NCI-H526 (cell line): ENCODE data around the gene CCL27.
A peak's percentile ranks its signal among the peaks of the same experiment; 100 is the strongest.

Experiments
- DNase-seq, 2 experiments: peaks; one replicate each; lab custom pipeline; 2025; lab: John Stamatoyannopoulos, UW

The CCL27 gene

GRCh38 chr9:34684145-34684544 lies 21.7 kb upstream of the CCL27 start:
- no peak for DNase-seq

DNA sequence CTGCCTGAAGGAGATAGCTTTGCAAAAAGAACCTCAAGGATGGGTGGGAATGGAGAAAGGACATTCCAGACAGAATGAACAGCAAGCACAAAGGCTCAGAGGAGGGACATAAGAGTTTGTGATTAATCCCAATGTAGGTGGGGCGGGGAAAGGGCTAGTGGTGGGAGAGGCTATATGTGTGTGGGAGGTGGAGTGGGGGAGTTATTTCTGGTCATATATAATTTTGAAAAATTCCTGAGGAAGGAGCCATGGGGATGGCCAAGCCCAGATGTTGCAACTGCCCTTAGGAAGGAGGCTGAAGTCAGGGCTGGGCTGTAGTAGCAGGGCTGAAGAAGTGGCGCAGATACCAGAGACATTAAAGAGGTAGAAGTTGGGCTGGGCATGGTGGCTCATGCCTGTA lies 13.4 kb upstream of the CCL27 start:
- DNase-seq: no peak

GRCh38 chr9:34675048-34675714 lies 12.7 kb upstream of the CCL27 start:
- DNase-seq: peak; percentile 60 to 91

GRCh38 chr9:34674440-34674839 lies 12.0 kb upstream of the CCL27 start:
- DNase-seq: no peak

DNA sequence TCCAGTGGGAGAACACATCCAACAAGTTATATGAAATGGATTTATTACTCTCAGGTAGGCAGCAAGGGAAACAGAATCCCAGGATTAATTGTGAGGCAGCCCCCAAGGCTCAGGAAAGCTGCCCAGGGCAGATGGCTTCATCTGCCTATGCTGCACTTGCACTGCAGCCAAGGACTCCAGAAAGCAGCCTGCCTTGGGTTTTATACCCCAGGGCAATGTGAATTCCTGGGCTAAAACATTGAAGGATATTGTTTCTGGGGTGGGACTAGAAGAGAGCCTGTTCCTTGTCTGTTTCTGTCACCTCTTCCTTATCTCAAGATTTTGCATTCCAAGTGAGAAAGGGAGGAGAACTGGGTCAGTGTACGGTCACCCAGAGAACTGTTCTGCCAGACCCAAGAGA lies 8.8 kb upstream of the CCL27 start:
- no peak for DNase-seq

- no peak for DNase-seq
Measured at GRCh38 chr9:34669809-34670562, 7.5 kb upstream of the CCL27 start.

DNA sequence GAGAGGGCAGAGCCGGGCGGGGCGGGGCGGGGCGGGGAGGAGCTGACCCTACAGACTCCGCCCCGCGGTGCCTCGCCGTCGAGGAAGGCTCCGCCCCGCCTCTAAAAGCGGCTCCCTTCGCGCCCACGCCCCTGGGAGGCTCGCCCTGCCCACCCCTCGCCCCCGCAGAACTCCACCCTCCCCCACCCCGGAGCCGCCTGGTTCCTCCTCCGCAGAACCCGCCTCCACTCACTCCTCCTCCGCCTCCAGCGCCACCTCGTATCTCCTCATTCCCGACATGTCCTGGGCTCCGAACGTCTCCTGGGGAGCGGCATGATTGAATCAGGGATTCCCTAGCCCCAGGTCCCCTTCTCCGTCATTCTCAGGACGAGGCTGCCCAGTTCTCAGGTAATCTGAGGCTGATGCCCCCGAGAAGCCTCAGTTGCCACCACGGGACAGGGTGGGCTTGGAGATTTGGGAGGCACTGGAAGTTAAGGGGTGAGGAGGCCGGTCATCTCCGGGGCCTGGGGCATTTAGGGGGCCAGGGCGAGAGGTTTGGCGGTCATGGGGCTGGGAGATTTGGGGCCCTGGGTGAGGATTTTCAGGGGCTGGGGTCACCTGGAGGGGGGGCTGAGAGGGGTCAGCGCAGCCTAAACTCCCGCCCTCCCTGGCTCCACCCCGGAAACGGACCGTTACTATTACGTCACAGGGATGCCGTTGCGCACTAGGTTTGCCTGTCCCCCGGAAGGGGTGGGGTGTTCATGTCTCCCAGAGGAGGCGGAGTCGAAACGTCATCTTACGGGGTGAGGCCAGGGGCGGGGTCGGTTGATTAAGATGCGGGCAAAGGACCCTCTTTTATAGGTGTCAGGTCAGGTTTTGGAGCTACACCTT lies 3.2 kb upstream of the CCL27 start:
- peak; percentile 76 to 96 for DNase-seq

- no peak for DNase-seq
Measured at GRCh38 chr9:34665067-34665380, 2.6 kb upstream of the CCL27 start.

GRCh38 chr9:34664281-34665066 lies 2.0 kb upstream of the CCL27 start:
- DNase-seq: peak; percentile 56 to 82

GRCh38 chr9:34663303-34663605 lies 797 bp upstream of the CCL27 start:
- no peak for DNase-seq

DNA sequence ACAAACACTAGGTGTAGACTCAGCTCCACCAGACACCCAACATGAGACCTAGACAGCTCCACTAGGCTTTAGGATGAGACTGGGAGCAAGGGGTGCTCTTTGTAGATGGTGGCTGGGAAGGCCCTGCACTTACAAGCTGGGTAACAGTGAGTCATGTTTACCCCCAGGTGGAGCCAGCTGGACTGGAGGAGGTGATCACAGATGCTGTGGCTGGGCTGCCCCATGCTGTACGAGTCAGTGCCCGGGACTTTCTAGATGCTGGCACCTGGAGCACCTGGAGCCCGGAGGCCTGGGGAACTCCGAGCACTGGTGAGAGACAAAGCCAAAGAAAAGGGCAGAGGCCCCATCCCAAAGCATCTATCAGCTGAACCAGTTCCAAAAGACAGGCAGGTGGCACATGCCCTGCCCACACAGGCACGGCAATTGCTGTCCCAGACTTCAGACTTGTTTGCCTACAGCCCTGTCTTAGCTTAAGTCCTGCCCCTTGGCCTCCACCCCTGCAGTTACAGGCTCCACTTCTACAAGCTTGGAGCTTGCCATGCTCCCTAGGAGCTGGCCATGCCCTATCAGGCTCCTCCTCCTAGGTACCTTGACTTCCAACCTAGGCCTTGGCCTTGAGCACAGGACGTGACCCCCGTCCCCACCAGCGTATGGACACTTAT lies 2.7 kb downstream of the CCL27 start:
- no peak for DNase-seq

DNA sequence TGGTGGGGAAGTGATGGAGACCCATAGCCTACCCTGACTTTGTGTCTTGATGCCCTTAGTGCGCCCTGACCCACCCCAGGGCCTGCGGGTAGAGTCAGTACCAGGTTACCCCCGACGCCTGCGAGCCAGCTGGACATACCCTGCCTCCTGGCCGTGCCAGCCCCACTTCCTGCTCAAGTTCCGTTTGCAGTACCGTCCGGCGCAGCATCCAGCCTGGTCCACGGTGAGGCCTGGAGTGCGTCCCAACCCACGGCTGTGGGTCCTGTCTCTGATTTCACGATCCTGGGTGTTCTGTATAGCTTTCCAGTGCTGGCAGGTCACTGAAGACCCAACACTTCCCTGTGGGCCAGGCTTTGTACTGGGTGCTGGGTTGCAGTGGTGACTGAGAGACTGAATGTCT lies 4.0 kb downstream of the CCL27 start:
- DNase-seq: no peak

- no peak for DNase-seq
Measured at GRCh38 chr9:34656992-34657391, 5.5 kb downstream of the CCL27 start.

DNA sequence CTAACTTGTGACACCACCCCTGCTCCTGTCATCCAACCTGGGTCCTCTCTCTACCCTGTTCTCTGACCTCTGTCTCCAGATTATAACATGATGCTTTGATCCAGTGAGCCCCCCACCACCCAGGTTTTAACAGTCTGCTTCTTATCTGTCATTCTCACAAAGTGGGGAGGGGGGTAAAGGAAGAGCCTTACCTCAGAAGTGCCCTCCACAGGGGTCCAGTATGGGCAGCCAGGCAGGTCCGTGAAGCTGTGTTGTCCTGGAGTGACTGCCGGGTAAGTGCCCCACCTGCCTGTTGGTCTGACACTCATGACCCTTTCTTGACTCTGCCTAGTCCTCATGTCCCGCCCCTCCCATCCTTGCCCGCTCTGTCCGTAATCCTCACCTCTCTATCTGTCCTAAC lies 7.1 kb downstream of the CCL27 start:
- DNase-seq: no peak

GRCh38 chr9:34654323-34655051 lies 8.0 kb downstream of the CCL27 start:
- peak in 1 of 2 experiments; percentile 25 for DNase-seq

DNA sequence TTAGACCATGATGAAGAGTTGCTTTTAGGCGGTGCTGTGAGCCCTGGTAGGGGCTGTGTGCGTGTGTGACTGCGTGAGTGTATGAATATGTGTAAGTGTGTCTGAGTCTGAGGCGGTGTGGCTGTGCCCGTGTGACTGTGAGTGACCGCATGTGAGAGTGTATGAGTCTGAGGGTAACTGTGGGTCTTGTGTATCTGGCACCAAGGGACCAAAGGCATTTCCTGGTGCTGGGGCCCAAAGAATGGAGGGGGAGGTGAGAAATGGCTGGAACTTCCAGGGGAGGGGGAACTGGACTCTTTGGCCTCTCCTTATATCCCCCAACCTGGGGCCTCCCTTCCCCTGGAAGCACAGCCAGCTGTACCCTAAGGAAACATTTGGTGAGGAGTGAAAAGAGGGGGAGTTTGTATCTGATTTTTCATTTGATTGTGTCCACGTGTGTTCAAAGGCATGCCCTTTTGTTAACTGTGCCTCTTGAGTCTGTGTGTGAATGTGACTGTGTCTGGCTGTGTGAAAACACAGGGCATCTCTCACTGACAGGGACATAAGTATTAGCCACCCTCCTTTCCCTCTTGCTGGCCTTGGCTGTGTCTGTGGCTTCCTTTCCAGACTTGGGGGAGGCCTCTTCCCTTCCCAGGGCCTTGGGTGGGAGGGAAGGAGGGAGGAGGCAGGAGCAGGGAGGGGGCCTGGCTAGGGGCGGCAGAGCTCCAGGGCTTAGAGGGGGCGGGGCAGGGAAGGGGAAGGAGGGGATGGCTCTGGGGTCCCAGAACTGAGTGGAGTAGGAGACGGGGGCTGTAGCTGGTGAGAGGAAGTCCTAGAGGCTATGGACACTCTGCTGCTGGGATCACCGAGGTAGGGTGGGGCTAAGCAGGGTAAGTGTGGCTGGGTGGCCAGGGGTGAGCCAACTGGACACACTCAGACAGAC lies 9.0 kb downstream of the CCL27 start:
- no peak for DNase-seq

DNA sequence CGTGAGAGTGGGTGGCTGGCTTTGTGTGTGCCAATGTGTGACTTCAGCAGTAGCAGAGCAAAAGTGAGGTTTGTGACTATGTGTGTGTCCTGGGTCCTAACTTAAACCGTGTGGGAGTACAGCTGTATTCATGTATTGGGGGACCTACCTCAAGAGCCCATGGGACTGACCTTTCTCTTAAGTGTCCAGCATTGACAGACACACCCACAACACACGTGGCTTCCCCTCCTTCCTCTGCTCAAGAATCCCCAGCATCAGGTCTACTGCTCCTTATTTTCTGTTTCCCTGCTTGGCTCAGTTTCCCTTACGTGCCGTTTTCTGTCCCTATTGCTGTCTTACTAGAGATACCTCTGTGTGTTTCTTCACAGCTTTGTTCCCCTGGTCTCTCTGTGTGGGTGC lies 9.9 kb downstream of the CCL27 start:
- DNase-seq: no peak

DNA sequence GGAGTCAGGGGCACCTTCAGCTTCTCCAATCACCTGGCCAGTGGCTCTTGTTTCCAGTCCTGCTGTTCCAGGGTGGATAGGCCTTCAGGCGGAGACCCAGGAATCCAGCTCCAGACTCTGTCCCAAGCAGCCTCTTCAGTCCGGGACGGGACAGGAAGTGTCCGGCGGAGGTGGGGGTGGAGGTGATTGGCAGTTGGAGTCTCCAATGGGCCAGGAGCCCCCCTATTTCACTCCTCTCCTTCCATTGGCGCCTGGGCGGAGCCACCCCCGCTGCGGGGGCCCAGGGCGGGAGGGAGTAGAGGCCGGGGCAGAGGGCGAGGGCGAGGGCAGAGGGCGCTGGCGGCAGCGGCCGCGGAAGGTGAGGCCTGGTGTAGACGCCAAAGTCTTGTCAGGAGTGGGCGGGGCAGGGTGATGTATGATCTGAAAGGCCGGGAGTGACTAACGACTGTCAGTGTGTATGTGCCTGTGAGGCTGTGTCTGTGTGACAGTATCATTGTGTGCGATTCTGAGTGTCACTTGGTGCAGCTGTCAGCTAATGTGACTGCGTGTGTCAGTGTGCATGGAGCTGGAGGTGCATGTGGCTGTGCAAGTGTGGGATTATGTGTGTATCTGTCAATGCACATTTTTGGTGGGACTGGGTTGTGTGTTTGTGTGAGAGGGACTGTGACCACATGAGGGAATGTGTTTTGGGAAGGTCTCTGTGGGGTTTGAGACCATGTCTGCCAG lies 10.4 kb downstream of the CCL27 start, which contains the start of gene IL11RA:
Gene IL11RA (plus strand): TSS at position 310 of the 726 bp plus-strand sequence. CDS start 3,033 bp downstream, outside the sequence.
- peak in 1 of 2 experiments; percentile 69 for DNase-seq

GRCh38 chr9:34651321-34651720 lies 11.1 kb downstream of the CCL27 start:
- no peak for DNase-seq
